Trophoblast cell (in vitro differentiated cells and primary cell): ENCODE measurements around the gene NCOA7.

ENCODE experiments used
- DNase-seq, 2 donors: peaks; one replicate each; pipeline ENCODE4 v3.0.0-alpha.2; 2016
- H2AFZ ChIP-seq: 2 replicates; pipeline ENCODE4 v1.6.1; 2013; ENCODE audit warnings: low read length, moderate library complexity, mild to moderate bottlenecking; ENCODE audit not compliant: insufficient read depth, poor library complexity
- H2AK5ac ChIP-seq: 2 replicates; pipeline ENCODE4 v1.6.1; 2013; ENCODE audit warnings: mild to moderate bottlenecking, low read length
- H2BK120ac ChIP-seq: 2 replicates; pipeline ENCODE4 v1.6.1; 2013; ENCODE audit warnings: low read length, mild to moderate bottlenecking, moderate library complexity; ENCODE audit not compliant: insufficient read depth, poor library complexity
- H2BK12ac ChIP-seq: 2 replicates; pipeline ENCODE4 v1.6.1; 2013; ENCODE audit warnings: mild to moderate bottlenecking, low read length, moderate library complexity
- H2BK5ac ChIP-seq: 2 replicates; pipeline ENCODE4 v1.6.1; 2013; ENCODE audit warnings: low read length, low read depth, moderate library complexity, mild to moderate bottlenecking; ENCODE audit not compliant: poor library complexity
- H3K14ac ChIP-seq: 2 replicates; pipeline ENCODE4 v1.6.1; 2013; ENCODE audit warnings: mild to moderate bottlenecking, low read length
- H3K18ac ChIP-seq: 2 replicates; pipeline ENCODE4 v1.6.1; 2013; ENCODE audit warnings: mild to moderate bottlenecking, low read length
- H3K23ac ChIP-seq: 2 replicates; pipeline ENCODE4 v1.6.1; 2013; ENCODE audit warnings: low read length
- H3K27ac ChIP-seq: 2 replicates; pipeline ENCODE4 v1.5.1; 2013; ENCODE audit warnings: low read depth, mild to moderate bottlenecking, inconsistent platforms, low read length, moderate library complexity
- H3K27me3 ChIP-seq: 2 replicates; pipeline ENCODE4 v1.6.1; 2013; ENCODE audit warnings: inconsistent platforms, mild to moderate bottlenecking, low read length, moderate library complexity; ENCODE audit not compliant: insufficient read depth
- H3K36me3 ChIP-seq, 2 experiments: 1 replicate in 1 of 2; 2 replicates in 1 of 2; pipeline ENCODE4 v1.6.1; 2013; ENCODE audit warnings: low read length in 2 of 2, mild to moderate bottlenecking in 2 of 2, moderate library complexity in 1 of 2; ENCODE audit not compliant: insufficient read depth in 2 of 2, control insufficient read depth in 1 of 2
- H3K4ac ChIP-seq: 2 replicates; pipeline ENCODE4 v1.6.1; 2013; ENCODE audit warnings: low read depth, mild to moderate bottlenecking, low read length, moderate library complexity
- H3K4me1 ChIP-seq, 2 experiments: 1 replicate in 1 of 2; 2 replicates in 1 of 2; pipeline ENCODE4 v1.6.1; 2013; ENCODE audit warnings: low read length in 2 of 2, mild to moderate bottlenecking in 2 of 2, moderate library complexity in 1 of 2; ENCODE audit not compliant: insufficient read depth in 2 of 2, control insufficient read depth in 1 of 2
- H3K4me2 ChIP-seq: 2 replicates; pipeline ENCODE4 v1.6.1; 2013; ENCODE audit warnings: inconsistent platforms, mild to moderate bottlenecking, low read length, moderate library complexity
- H3K4me3 ChIP-seq: 2 replicates; pipeline ENCODE4 v1.5.1; 2013; ENCODE audit warnings: mild to moderate bottlenecking, low read depth, low read length, inconsistent platforms
- H3K79me1 ChIP-seq: one replicate; pipeline ENCODE4 v1.6.1; 2013; ENCODE audit warnings: low read length
- H3K79me2 ChIP-seq: 2 replicates; pipeline ENCODE4 v1.6.1; 2013; ENCODE audit warnings: low read length, mild to moderate bottlenecking; ENCODE audit not compliant: control insufficient read depth, insufficient read depth, poor library complexity
- H3K9ac ChIP-seq: 2 replicates; pipeline ENCODE4 v1.6.1; 2013; ENCODE audit warnings: mild to moderate bottlenecking, low read length
- H3K9me3 ChIP-seq: 2 replicates; pipeline ENCODE4 v1.6.1; 2013; ENCODE audit warnings: low read depth, mild to moderate bottlenecking, control low read depth, inconsistent platforms, low read length; ENCODE audit not compliant: insufficient read depth
- H4K12ac ChIP-seq: 2 replicates; pipeline ENCODE4 v1.6.1; 2013; ENCODE audit warnings: low read depth, mild to moderate bottlenecking, low read length, moderate library complexity
- H4K8ac ChIP-seq: 2 replicates; pipeline ENCODE4 v1.6.1; 2013; ENCODE audit warnings: low read depth, mild to moderate bottlenecking, low read length, moderate library complexity
- H4K91ac ChIP-seq: one replicate; pipeline ENCODE4 v1.6.1; 2013; ENCODE audit warnings: low read depth, mild to moderate bottlenecking, low read length, moderate library complexity
- WGBS: extraction: QIAGEN DNeasy Blood & Tissue Kit; methylation state at CpG from one replicate; pipeline ENCODE4 v1.1.7; 2013; ENCODE audit warnings: missing lambda C conversion rate; ENCODE audit not compliant: insufficient read length, insufficient coverage; ENCODE audit errors: extremely low coverage; 5-methylcytosine and 5-hydroxymethylcytosine counted together

NCOA7 gene

GRCh38 chr6:125939026-125939425, 148.3 kb downstream of the NCOA7 start:
- Histone ChIP-seq H3K79me1 (peaks cover 6% of the 10 kb centered on the region), H2AK5ac (no peak overlapping the region), H3K4ac (no peak overlapping the region)

GRCh38 chr6:125939791-125940190, 149.0 kb downstream of the NCOA7 start:
- WGBS = no CpG with 5 or more reads among the region's 2 CpGs

More at GRCh38 chr6:125939026-125939425, 148.3 kb downstream of the NCOA7 start:
- Histone ChIP-seq H3K9ac (no peak overlapping the region), H2BK120ac (no peak overlapping the region), H4K91ac (no peak overlapping the region), H2BK12ac (no peak overlapping the region), H4K12ac (no peak overlapping the region), H3K4me1 (peaks cover 12 to 16% of the 10 kb centered on the region in 2 experiments), H3K27ac (peak overlapping the region; percentile 10), H3K18ac (no peak overlapping the region), H3K9me3 (no peaks in the 10 kb centered on the region), H3K79me2 (no peaks in the 10 kb centered on the region), H2BK5ac (no peak overlapping the region), H3K36me3 (no peaks in the 10 kb centered on the region), H3K4me2 (no peak overlapping the region), H3K14ac (no peak overlapping the region), H2AFZ (no peak overlapping the region), H3K27me3 (no peaks in the 10 kb centered on the region), H3K23ac (no peak overlapping the region), H3K4me3 (no peak overlapping the region), H4K8ac (no peak overlapping the region)
- no peak for DNase-seq
- WGBS = no CpG with 5 or more reads among the region's 1 CpG

GRCh38 chr6:125940247-125941041, 149.7 kb downstream of the NCOA7 start:
- Histone ChIP-seq H4K12ac (no peak overlapping the region), H3K4ac (no peak overlapping the region), H4K91ac (no peak overlapping the region), H4K8ac (no peak overlapping the region), H3K27ac (peak overlapping the region; percentile 1), H3K9ac (no peak overlapping the region), H3K4me1 (peaks cover 12 to 16% of the 10 kb centered on the region in 2 experiments), H3K14ac (no peak overlapping the region), H3K4me3 (no peak overlapping the region), H3K36me3 (no peaks in the 10 kb centered on the region), H3K27me3 (no peaks in the 10 kb centered on the region), H2BK5ac (peak overlapping the region; percentile 21), H2BK120ac (no peak overlapping the region), H2AK5ac (no peak overlapping the region), H2BK12ac (peak overlapping the region; percentile 52), H3K9me3 (no peaks in the 10 kb centered on the region), H2AFZ (no peak overlapping the region), H3K18ac (no peak overlapping the region), H3K79me1 (peaks cover 6% of the 10 kb centered on the region), H3K4me2 (no peak overlapping the region), H3K79me2 (no peaks in the 10 kb centered on the region), H3K23ac (no peak overlapping the region)
- peak; percentile 59 to 85 for DNase-seq
- no CpG with 5 or more reads among the region's 5 CpGs for WGBS

More at GRCh38 chr6:125939791-125940190, 149.0 kb downstream of the NCOA7 start:
- no peak overlapping the region for H3K4me2 ChIP-seq
- no peak overlapping the region for H3K9ac ChIP-seq
- no peaks in the 10 kb centered on the region for H3K36me3 ChIP-seq
- H3K9me3 ChIP-seq = no peaks in the 10 kb centered on the region
- H3K14ac ChIP-seq = no peak overlapping the region
- no peak overlapping the region for H3K4ac ChIP-seq
- H3K27me3 ChIP-seq = no peaks in the 10 kb centered on the region
- H2AK5ac ChIP-seq = no peak overlapping the region
- H4K8ac ChIP-seq = no peak overlapping the region
- no peak overlapping the region for H4K91ac ChIP-seq
- no peak overlapping the region for H3K27ac ChIP-seq
- H3K18ac ChIP-seq = no peak overlapping the region
- no peak overlapping the region for H3K23ac ChIP-seq
- H4K12ac ChIP-seq = no peak overlapping the region
- no peak overlapping the region for H2BK5ac ChIP-seq
- peaks cover 6% of the 10 kb centered on the region for H3K79me1 ChIP-seq
- H2AFZ ChIP-seq = no peak overlapping the region
- H3K79me2 ChIP-seq = no peaks in the 10 kb centered on the region
- H3K4me1 ChIP-seq = peaks cover 12 to 16% of the 10 kb centered on the region in 2 experiments
- peak in 1 of 2 donors; percentile 32 for DNase-seq
- no peak overlapping the region for H3K4me3 ChIP-seq
- no peak overlapping the region for H2BK120ac ChIP-seq
- no peak overlapping the region for H2BK12ac ChIP-seq

GRCh38 chr6:125942672-125943527, 152.1 kb downstream of the NCOA7 start:
- H4K91ac ChIP-seq = peak overlapping the region; percentile 15
- no peak overlapping the region for H4K12ac ChIP-seq
- H3K23ac ChIP-seq = no peak overlapping the region
- DNase-seq = peak; percentile 80 to 93
- no peak overlapping the region for H4K8ac ChIP-seq
- no peak overlapping the region for H3K14ac ChIP-seq
- H3K36me3 ChIP-seq = no peaks in the 10 kb centered on the region
- H3K4me3 ChIP-seq = no peak overlapping the region
- H3K4ac ChIP-seq = no peak overlapping the region
- H3K18ac ChIP-seq = no peak overlapping the region
- H3K4me1 ChIP-seq = peaks cover 12 to 16% of the 10 kb centered on the region in 2 experiments
- peak overlapping the region; percentile 51 for H3K27ac ChIP-seq
- H3K9ac ChIP-seq = no peak overlapping the region
- no peak overlapping the region for H2AK5ac ChIP-seq
- H2BK12ac ChIP-seq = peak overlapping the region; percentile 29
- no CpG with 5 or more reads among the region's 10 CpGs for WGBS
- no peaks in the 10 kb centered on the region for H3K27me3 ChIP-seq
- H3K9me3 ChIP-seq = no peaks in the 10 kb centered on the region
- H2BK5ac ChIP-seq = peak overlapping the region; percentile 53
- H3K4me2 ChIP-seq = no peak overlapping the region
- peaks cover 8% of the 10 kb centered on the region for H3K79me1 ChIP-seq
- no peaks in the 10 kb centered on the region for H3K79me2 ChIP-seq
- peak overlapping the region; percentile 48 for H2BK120ac ChIP-seq
- no peak overlapping the region for H2AFZ ChIP-seq
